Endothelial cell (in vitro differentiated cells): ENCODE results near the gene PTPN23. TPM values are rescaled to one million over a fixed set of nuclear protein-coding genes. Genes with fewer than 3 reads are reported as not detected.

Experiments used
- DNase-seq: peaks from one replicate; pipeline ENCODE4 v3.0.0; 2021; ENCODE audit warnings: low spot score
- H3K27ac Mint-ChIP-seq: one replicate; pipeline ENCODE4 v1.8.0; 2021; ENCODE audit warnings: mixed read lengths, inconsistent platforms; ENCODE audit not compliant: unreplicated experiment
- H3K27me3 Mint-ChIP-seq: one replicate; pipeline ENCODE4 v1.8.0; 2021; ENCODE audit warnings: mild to moderate bottlenecking, moderate library complexity, mixed read lengths, inconsistent platforms; ENCODE audit not compliant: unreplicated experiment
- H3K36me3 Mint-ChIP-seq: one replicate; pipeline ENCODE4 v1.8.0; 2021; ENCODE audit warnings: mild to moderate bottlenecking, low read depth, mixed read lengths, inconsistent platforms; ENCODE audit not compliant: unreplicated experiment
- H3K4me1 Mint-ChIP-seq: one replicate; pipeline ENCODE4 v1.8.0; 2021; ENCODE audit warnings: mild to moderate bottlenecking, mixed read lengths, inconsistent platforms; ENCODE audit not compliant: unreplicated experiment
- H3K4me3 Mint-ChIP-seq: one replicate; pipeline ENCODE4 v1.8.0; 2021; ENCODE audit warnings: mild to moderate bottlenecking, mixed read lengths, inconsistent platforms; ENCODE audit not compliant: unreplicated experiment
- H3K9me3 Mint-ChIP-seq: one replicate; pipeline ENCODE4 v1.8.0; 2021; ENCODE audit warnings: mixed read lengths, inconsistent platforms; ENCODE audit not compliant: unreplicated experiment
- total RNA-seq: library from RNA; stranded (reverse); fragmentation: NEBNext Ultra II Directional; extraction: Animal tissue kit (Norgen Biotek cat#: 25700); gene quantifications from one replicate; pipeline ENCODE4 v1.2.1, GENCODE V29; 2021; ENCODE audit not compliant: unreplicated experiment
- TF ChIP-seq, protein P1 (sequence below): fragments of 200-600 bp; sonication (generic); IDR thresholded peaks from one replicate; pipeline ENCODE4 v1.5.0; 2021; ENCODE audit warnings: antibody characterized with exemption; ENCODE audit not compliant: unreplicated experiment

The PTPN23 gene
- total RNA-seq, 1 donor from 2014 or later: 47.8 TPM

DNA sequence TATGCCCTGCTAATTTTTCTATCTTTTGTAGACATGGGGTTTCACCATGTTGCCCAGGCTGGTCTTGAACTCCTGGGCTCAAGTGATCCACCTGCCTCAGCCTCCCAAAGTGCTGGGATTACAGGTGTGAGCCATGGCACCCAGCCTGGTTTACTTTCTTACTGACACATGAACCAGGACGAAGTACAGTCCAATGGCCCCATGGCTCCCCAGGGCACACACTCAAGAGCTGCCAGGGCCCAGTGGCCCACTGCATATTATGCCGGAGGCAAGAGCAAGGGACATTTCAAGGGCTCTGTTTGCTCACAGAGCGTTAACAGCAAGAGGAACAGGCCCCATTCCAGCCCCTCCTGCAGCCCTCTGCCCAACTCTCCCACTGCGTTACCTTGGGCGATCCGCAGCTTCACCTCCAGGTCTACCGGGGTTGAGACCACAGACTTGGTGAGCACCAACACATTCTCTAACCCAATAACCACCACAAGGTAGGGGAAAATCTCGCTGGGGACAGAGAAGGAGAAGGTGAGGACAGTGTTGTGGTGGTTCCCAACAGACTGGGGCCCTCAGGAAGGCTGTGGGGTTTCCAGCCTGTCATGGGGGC is 42.8 kb downstream of the PTPN23 start:
- TF ChIP-seq, protein P1, sequence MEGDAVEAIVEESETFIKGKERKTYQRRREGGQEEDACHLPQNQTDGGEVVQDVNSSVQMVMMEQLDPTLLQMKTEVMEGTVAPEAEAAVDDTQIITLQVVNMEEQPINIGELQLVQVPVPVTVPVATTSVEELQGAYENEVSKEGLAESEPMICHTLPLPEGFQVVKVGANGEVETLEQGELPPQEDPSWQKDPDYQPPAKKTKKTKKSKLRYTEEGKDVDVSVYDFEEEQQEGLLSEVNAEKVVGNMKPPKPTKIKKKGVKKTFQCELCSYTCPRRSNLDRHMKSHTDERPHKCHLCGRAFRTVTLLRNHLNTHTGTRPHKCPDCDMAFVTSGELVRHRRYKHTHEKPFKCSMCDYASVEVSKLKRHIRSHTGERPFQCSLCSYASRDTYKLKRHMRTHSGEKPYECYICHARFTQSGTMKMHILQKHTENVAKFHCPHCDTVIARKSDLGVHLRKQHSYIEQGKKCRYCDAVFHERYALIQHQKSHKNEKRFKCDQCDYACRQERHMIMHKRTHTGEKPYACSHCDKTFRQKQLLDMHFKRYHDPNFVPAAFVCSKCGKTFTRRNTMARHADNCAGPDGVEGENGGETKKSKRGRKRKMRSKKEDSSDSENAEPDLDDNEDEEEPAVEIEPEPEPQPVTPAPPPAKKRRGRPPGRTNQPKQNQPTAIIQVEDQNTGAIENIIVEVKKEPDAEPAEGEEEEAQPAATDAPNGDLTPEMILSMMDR: no peak
- Mint-ChIP-seq H3K9me3 (no peaks in the 10 kb centered on the region), H3K4me1 (peaks cover 7% of the 10 kb centered on the region), H3K4me3 (no peak overlapping the region), H3K27ac (no peak overlapping the region), H3K36me3 (peaks cover 16% of the 10 kb centered on the region), H3K27me3 (peaks cover 11% of the 10 kb centered on the region)
- no peak for DNase-seq

DNA sequence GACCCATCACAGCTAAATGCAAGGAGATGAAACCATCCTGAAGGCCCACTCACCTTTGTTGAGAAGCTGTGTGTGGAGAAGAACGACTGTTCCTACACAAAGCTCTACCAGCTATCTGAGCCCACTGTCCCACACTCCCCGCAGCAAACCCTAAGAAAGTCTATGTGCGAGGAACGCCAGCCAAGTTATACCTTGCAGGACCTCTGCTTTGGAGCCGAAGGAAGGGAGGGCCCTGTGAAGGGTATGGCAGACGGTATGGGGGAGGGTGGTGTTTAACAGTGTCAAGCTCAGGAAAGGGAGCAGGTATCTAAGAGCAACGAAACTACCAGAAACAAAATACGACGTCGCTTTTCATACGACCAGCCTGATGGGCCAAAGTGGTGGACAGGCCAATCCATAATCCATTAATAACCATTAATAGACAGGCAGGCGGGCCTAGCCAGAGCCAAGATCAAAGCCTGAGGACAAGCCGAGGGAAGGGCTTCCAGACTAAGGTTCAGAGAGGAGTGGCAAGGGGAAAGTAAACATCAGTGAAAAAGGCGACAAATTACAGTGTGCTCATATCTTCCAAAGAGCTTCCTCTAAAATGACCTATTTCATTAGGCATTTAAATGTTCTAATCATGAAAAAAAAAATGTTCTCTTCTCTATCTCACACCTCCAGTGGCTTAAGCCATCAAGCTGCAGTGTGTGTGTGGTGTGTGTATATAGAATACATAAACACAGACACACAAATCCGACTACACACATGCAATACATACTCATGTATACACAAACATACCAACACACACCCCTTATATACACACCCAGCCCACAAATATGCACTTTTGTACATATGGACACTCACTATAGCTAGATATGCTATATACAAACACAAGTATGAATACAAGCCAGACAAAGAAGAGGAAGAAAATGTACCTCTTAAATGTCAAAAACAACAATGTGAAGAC is 43.9 kb downstream of the PTPN23 start:
- Mint-ChIP-seq H3K9me3 (no peaks in the 10 kb centered on the region), H3K27me3 (peaks cover 7% of the 10 kb centered on the region), H3K27ac (no peak overlapping the region), H3K36me3 (peaks cover 26% of the 10 kb centered on the region), H3K4me1 (peaks cover 7% of the 10 kb centered on the region), H3K4me3 (peak overlapping the region; percentile 2)
- DNase-seq: no peak
- TF ChIP-seq, protein P1: no peak

DNA sequence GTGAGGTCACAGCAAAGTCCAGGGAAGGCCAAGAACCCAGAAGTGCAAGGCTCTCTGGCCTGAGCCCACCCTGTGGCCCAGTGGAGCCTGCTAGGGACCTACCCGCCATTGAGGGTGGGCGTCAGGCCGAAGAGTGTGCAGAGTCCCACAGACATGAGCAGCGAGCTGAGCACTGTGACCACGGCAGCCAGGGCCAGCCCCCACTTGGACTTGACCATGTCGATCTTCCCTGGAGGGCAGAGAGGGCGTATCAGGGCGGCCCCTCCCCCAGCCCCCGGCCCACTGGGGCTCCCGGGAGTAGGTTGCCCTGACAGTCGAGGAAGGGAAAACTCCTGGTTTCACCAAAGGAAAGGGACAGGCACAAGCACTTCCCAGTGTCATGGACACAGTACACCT is 44.6 kb downstream of the PTPN23 start:
- H3K4me3 Mint-ChIP-seq: peak overlapping the region; percentile 2
- no peak overlapping the region for H3K27ac Mint-ChIP-seq
- H3K27me3 Mint-ChIP-seq: peaks cover 9% of the 10 kb centered on the region
- TF ChIP-seq, protein P1: no peak
- H3K9me3 Mint-ChIP-seq: no peaks in the 10 kb centered on the region
- DNase-seq: no peak
- peaks cover 32% of the 10 kb centered on the region for H3K36me3 Mint-ChIP-seq
- peaks cover 7% of the 10 kb centered on the region for H3K4me1 Mint-ChIP-seq

DNA sequence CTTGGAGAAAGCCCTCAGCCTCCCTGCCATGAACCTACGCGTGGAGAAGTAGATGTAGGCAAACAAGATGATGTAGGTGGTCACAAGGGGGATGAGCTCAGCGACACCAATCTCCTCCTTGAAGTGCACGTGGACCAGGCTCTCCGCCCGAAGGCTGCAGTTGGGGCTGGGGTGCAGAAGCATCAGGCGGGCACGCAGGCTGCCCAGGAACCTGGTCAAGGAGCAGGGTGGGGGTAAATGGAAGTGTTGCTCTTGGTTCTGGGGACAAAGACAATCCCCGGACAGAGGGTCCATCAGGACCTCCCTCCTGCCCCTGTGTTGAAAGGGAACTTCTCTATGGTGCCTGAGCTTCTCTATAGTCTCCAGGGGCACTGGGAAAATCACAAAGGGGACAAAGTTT is 45.1 kb downstream of the PTPN23 start:
- H3K27ac Mint-ChIP-seq: no peak overlapping the region
- TF ChIP-seq, protein P1: no peak
- no peaks in the 10 kb centered on the region for H3K9me3 Mint-ChIP-seq
- H3K27me3 Mint-ChIP-seq: peaks cover 9% of the 10 kb centered on the region
- no peak for DNase-seq
- H3K4me3 Mint-ChIP-seq: no peak overlapping the region
- H3K4me1 Mint-ChIP-seq: peaks cover 7% of the 10 kb centered on the region
- peaks cover 36% of the 10 kb centered on the region for H3K36me3 Mint-ChIP-seq

DNA sequence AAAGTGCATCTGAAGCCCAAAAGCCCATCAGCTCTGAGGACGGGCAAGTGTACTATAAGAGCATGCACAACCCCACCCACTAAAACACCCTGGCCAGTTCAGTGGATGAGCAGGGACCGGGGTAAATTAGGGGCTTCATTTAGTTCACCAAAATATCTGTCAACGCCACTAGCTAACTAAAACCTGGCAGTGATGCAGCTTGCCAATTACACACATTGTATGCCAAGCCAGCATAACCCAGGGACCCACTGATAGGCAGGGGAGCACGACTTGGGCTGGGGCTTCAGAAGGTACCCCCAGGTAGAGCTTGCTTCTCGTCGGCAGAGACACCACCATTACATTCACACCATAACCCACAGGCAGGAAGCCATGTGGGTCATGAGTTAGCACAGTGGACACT is 47.0 kb downstream of the PTPN23 start:
- Mint-ChIP-seq H3K27ac (no peak overlapping the region), H3K4me3 (no peak overlapping the region), H3K4me1 (no peaks in the 10 kb centered on the region), H3K9me3 (no peaks in the 10 kb centered on the region), H3K27me3 (peaks cover 4% of the 10 kb centered on the region), H3K36me3 (peaks cover 36% of the 10 kb centered on the region)
- TF ChIP-seq, protein P1: no peak
- DNase-seq: no peak
